H1 (cell line): ENCODE data around the gene AGBL1.

ENCODE experiments used
- EP300 ChIP-seq, 2 experiments: IDR thresholded peaks; 1 replicate in 1 of 2; 2 replicates in 1 of 2; pipeline ENCODE4 v1.6.1; 2011 to 2012; ENCODE audit warnings: low read depth in 2 of 2, low read length in 2 of 2, mild to moderate bottlenecking in 2 of 2, borderline replicate concordance in 1 of 2, inconsistent platforms in 1 of 2, moderate library complexity in 1 of 2
- EZH2 ChIP-seq: fragments of 200-600 bp; sonication (generic); IDR thresholded peaks from 2 replicates; pipeline ENCODE4 v1.7.1; 2012; ENCODE audit warnings: low read depth, mild to moderate bottlenecking, moderate library complexity, low read length, inconsistent platforms; ENCODE audit not compliant: severe bottlenecking
- POLR2A ChIP-seq, 2 experiments: IDR thresholded peaks; 1 replicate in 1 of 2; 2 replicates in 1 of 2; pipeline ENCODE4 v1.6.1; 2011; ENCODE audit warnings: low read depth in 2 of 2, low read length in 2 of 2, mild to moderate bottlenecking in 2 of 2; ENCODE audit errors: control extremely low read depth in 1 of 2

- no peak for TF ChIP-seq EZH2
- TF ChIP-seq POLR2A (IDR thresholded peaks at IDR 0.05; ENCODE audit: control extremely low read depth in 1 of 2, low read depth in 2 of 2, low read length in 2 of 2) = no peak
- TF ChIP-seq EP300 (IDR thresholded peaks at IDR 0.05; ENCODE audit: borderline replicate concordance in 1 of 2, low read depth in 2 of 2, low read length in 2 of 2) = no peak
Measured at GRCh38 chr15:86804406-86804805, 724.7 kb downstream of the AGBL1 start.
